ENCODE data around the gene SEL1L.

Gene SEL1L

DNA sequence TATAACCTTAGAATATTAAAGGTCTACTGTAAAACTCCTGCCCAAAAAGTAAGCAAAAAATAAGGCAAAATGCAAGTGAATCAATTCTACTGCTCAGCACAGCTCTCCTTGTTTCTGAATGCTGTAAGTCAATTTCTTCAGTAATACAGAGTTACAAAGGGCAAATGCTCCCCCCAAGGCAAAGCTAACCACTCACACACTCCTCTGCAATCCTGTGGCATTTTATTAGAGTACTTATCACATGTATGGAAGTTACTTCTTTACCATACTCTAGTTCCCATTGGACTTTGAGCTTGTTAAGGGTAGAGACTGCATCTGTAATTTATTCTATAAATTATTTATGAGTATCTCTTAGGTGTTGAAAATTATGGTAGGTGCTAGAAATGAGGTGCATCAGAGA is 27.2 kb downstream of the SEL1L start:
- Histone ChIP-seq H3K4me3 (ENCODE audit: insufficient read depth, low read length, poor library complexity, severe bottlenecking) (no peak overlapping the region), H3K36me3 (ENCODE audit: low read length) (peaks cover 37% of the 10 kb centered on the region), H3F3A (ENCODE audit: insufficient read depth) (no peaks in the 10 kb centered on the region), H3K4me2 (ENCODE audit: low read depth, low read length, poor library complexity, severe bottlenecking) (no peak overlapping the region), H3K9me3 (ENCODE audit: insufficient read depth, low read length) (no peaks in the 10 kb centered on the region), H3K27me3 (ENCODE audit: low read length) (no peaks in the 10 kb centered on the region), H3K27ac (ENCODE audit: low read depth, low read length) (no peak overlapping the region), H3K79me2 (ENCODE audit: insufficient read depth, low read length) (peaks cover 13% of the 10 kb centered on the region), H3K9ac (ENCODE audit: low read length) (no peak overlapping the region), H2AFZ (ENCODE audit: low read depth, low read length, severe bottlenecking) (no peak overlapping the region), H4K20me1 (ENCODE audit: low read depth, low read length) (no peaks in the 10 kb centered on the region), H3K9me2 (replicated peaks; ENCODE audit: insufficient read depth, low read length) (no peaks in the 10 kb centered on the region)
- TF ChIP-seq EZH2phosphoT487 (conservative IDR thresholded peaks at IDR 0.05; ENCODE audit: low read length), result no peak
- TF ChIP-seq, protein P1, sequence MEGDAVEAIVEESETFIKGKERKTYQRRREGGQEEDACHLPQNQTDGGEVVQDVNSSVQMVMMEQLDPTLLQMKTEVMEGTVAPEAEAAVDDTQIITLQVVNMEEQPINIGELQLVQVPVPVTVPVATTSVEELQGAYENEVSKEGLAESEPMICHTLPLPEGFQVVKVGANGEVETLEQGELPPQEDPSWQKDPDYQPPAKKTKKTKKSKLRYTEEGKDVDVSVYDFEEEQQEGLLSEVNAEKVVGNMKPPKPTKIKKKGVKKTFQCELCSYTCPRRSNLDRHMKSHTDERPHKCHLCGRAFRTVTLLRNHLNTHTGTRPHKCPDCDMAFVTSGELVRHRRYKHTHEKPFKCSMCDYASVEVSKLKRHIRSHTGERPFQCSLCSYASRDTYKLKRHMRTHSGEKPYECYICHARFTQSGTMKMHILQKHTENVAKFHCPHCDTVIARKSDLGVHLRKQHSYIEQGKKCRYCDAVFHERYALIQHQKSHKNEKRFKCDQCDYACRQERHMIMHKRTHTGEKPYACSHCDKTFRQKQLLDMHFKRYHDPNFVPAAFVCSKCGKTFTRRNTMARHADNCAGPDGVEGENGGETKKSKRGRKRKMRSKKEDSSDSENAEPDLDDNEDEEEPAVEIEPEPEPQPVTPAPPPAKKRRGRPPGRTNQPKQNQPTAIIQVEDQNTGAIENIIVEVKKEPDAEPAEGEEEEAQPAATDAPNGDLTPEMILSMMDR (IDR thresholded peaks at IDR 0.05; ENCODE audit: insufficient read depth, low read length, poor library complexity, severe bottlenecking), result no peak

DNA sequence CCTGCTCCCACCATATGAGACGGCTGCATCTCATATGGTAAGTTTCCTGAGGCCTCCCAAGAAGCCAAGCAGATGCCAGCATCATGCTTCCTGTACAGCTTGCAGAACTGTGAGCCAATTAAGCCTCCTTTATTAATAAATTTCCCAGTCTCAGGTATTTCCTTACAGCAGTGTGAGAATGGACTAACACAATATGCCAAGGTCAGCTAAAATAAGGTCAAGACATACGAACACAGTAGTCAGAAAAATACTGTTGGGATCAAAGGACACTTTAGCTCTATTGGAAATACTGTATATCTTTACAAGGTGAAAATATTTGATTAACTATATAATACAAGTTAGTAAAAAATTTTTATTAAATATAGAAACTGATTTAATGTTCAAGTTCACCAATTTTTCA is 28.8 kb downstream of the SEL1L start:
- no peak overlapping the region for H3K9ac ChIP-seq (ENCODE audit: low read length)
- H4K20me1 ChIP-seq (ENCODE audit: low read depth, low read length), result no peaks in the 10 kb centered on the region
- no peak overlapping the region for H2AFZ ChIP-seq (ENCODE audit: low read depth, low read length, severe bottlenecking)
- no peaks in the 10 kb centered on the region for H3K9me3 ChIP-seq (ENCODE audit: insufficient read depth, low read length)
- no peaks in the 10 kb centered on the region for H3K27me3 ChIP-seq (ENCODE audit: low read length)
- TF ChIP-seq, protein P1 (IDR thresholded peaks at IDR 0.05; ENCODE audit: insufficient read depth, low read length, poor library complexity, severe bottlenecking), result no peak
- TF ChIP-seq EZH2phosphoT487 (conservative IDR thresholded peaks at IDR 0.05; ENCODE audit: low read length), result no peak
- H3F3A ChIP-seq (ENCODE audit: insufficient read depth), result no peaks in the 10 kb centered on the region
- peaks cover 38% of the 10 kb centered on the region for H3K36me3 ChIP-seq (ENCODE audit: low read length)
- peaks cover 9% of the 10 kb centered on the region for H3K79me2 ChIP-seq (ENCODE audit: insufficient read depth, low read length)
- no peak overlapping the region for H3K4me3 ChIP-seq (ENCODE audit: insufficient read depth, low read length, poor library complexity, severe bottlenecking)
- H3K9me2 ChIP-seq (replicated peaks; ENCODE audit: insufficient read depth, low read length), result no peaks in the 10 kb centered on the region
- H3K4me2 ChIP-seq (ENCODE audit: low read depth, low read length, poor library complexity, severe bottlenecking), result no peak overlapping the region
- H3K27ac ChIP-seq (ENCODE audit: low read depth, low read length), result no peak overlapping the region

DNA sequence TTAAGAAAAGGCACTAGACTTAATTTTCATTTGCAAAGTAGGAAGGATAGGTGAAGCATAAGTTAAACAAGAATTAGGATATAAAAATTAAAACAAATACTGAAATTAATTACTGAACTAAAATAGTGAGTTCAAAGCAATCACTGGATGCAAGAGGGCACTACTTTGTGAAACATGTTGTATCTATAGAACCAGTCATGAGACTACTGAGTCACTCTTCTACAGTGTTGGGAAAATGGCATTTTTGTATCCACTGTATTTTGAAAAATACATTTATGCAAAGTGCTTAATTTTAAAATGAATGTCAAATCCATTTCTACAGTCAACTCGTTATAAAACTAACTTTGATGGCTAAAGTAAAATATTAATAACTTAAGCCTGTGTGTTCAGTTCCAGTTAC is 47.9 kb downstream of the SEL1L start:
- Histone ChIP-seq H3K4me2 (ENCODE audit: low read depth, low read length, poor library complexity, severe bottlenecking) (no peak overlapping the region), H3K9ac (ENCODE audit: low read length) (no peak overlapping the region), H3K27me3 (ENCODE audit: low read length) (no peaks in the 10 kb centered on the region), H3K4me3 (ENCODE audit: insufficient read depth, low read length, poor library complexity, severe bottlenecking) (no peak overlapping the region), H3K79me2 (ENCODE audit: insufficient read depth, low read length) (no peaks in the 10 kb centered on the region), H4K20me1 (ENCODE audit: low read depth, low read length) (no peaks in the 10 kb centered on the region), H3K9me2 (replicated peaks; ENCODE audit: insufficient read depth, low read length) (no peaks in the 10 kb centered on the region), H3K9me3 (ENCODE audit: insufficient read depth, low read length) (no peaks in the 10 kb centered on the region), H3K27ac (ENCODE audit: low read depth, low read length) (no peak overlapping the region), H3F3A (ENCODE audit: insufficient read depth) (no peaks in the 10 kb centered on the region), H3K36me3 (ENCODE audit: low read length) (peaks cover 61% of the 10 kb centered on the region), H2AFZ (ENCODE audit: low read depth, low read length, severe bottlenecking) (no peak overlapping the region)
- TF ChIP-seq EZH2phosphoT487 (conservative IDR thresholded peaks at IDR 0.05; ENCODE audit: low read length), result no peak
- TF ChIP-seq, protein P1 (IDR thresholded peaks at IDR 0.05; ENCODE audit: insufficient read depth, low read length, poor library complexity, severe bottlenecking), result no peak
